GM21825 (cell line): ENCODE measurements around the gene KLHL30.

Experiments
- ATAC-seq: cut with Tn5 transposase; IDR thresholded peaks from one replicate; pipeline ENCODE4 v1.9.1; 2021; ENCODE audit warnings: mild to moderate bottlenecking, moderate library complexity; ENCODE audit not compliant: unreplicated experiment

KLHL30 gene

DNA sequence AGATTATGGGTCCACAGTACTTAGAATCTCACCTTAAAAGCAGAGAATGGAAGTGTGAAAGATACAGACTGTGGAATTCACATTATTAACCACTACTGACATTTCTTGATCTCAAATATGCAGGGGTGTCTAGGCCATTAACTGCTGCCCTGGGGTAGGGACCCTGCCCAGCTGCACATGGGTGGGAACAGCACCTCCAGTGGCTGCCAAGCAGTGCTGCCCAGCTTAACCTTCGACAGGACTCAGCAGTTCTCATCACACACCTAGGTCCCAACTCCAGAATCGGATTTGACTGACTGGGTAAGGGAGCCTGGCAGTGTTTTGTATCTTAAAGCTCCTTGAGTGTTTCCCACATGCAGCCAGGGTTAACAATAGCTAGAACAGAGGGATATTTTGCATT, 35.2 kb downstream of the KLHL30 start:
- ATAC-seq, result no peak

DNA sequence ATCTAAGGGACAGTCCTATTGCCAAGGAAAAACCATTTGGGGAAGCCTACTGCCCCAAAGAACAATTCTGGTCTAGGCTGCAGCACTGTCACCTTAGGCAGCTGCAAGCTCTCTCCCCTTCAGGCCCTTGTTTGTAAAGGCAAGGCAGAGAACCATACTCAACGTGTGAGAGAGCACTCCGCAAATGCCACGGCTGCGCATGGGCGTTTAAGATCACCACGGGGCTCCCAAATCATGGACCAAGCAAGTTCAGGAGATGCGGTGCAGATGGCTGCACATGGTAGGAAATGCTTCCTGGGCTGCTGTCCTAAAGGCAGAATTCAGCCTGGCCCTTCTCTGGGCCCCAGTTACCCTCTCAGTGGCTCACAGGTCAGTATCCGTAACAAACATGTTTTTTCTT, 35.8 kb downstream of the KLHL30 start:
- no peak for ATAC-seq

DNA sequence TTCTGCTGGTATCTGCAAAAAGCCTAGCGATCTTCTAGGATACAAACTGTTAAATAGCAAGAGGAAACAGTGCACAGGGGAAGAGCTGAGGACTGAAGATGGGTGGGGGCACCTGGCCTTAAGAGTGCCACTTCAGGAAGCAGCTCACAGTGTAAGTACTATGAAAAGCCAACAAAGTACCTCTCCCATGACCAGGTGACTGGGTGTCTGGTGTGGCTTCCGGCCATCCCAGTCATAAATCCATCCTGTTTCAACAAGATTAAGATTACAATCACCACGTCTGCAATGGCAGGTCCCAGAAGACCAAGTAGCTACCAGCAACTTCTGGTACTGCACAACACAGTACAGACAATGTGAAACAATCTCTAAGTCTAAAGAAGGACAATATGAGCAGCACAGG, 36.2 kb downstream of the KLHL30 start:
- ATAC-seq, result no peak

DNA sequence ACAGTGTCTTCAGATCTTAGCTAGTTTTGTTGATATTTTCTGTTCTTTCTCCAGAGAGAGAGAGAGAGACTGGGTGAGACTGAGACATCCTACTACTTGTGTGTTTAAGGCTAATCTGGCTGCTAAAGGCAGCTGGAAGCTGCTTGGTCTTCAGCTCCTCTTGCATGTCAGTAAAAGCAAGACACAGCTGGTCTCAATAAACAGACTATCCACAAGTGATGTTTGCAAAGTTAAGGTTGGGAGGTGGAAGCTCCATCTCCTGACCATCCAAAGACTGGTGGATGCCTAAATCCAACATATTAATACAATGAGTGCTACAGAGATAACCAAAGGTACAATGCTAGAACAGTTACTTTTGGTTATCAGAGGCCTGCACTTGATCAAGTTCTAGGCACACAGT, 38.1 kb downstream of the KLHL30 start:
- no peak for ATAC-seq

DNA sequence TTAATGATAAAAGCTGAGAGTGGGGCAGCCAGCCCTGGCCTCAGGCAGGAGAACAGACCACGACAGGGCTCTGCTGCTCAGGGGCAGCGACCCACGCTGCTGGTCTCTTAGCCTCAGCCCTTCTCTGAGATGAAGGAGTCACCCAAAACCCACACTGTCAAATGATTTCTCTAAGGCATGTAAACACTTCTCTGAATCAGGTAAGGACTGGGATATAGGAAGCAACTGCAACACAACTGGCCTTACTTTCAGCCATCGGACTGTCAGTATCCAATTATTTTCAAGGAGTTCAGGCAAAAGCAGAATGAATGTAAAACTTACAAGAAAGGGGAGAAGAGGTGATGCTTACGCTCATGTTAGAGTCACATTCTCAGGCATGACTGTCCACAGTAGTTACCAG, 42.1 kb downstream of the KLHL30 start:
- ATAC-seq, result no peak

DNA sequence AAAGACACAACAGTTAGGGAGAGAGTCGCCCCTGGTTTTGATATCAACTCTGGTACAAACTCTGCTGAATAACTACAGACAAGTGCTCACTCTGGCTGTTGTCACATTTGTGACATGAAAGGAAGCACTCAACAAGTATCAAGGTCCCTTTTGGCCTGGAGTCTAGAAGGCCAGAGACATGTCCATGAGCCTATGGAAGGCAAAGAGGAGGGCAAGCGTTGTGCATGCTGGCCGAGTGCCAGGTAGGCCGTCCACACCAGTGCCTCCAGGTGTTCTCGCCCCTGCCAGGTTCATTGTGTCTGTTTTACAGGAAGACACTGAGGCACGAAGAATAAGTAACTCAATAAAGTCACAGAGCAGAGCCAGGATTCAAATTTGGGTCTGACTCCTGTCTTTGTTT, 43.9 kb downstream of the KLHL30 start:
- ATAC-seq, result no peak

DNA sequence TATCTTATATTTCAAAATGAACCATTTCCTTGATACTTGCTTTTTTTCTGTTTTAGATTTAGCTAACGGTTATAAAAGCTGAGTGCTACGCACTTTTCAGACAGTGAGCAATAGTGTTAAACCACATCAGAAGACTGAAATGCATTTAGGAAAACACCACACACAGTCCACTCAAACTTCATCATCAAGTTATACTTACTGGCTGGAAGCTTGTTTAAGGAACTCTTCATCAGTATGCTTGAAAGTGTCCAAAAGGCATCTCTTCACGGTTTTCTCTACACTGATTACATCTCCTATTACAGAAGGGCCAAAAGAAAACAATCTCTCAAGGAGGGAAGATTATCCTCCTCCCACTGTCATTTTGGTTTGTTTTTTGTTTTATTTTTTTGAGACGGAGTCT, 45.4 kb downstream of the KLHL30 start:
- ATAC-seq, result no peak

DNA sequence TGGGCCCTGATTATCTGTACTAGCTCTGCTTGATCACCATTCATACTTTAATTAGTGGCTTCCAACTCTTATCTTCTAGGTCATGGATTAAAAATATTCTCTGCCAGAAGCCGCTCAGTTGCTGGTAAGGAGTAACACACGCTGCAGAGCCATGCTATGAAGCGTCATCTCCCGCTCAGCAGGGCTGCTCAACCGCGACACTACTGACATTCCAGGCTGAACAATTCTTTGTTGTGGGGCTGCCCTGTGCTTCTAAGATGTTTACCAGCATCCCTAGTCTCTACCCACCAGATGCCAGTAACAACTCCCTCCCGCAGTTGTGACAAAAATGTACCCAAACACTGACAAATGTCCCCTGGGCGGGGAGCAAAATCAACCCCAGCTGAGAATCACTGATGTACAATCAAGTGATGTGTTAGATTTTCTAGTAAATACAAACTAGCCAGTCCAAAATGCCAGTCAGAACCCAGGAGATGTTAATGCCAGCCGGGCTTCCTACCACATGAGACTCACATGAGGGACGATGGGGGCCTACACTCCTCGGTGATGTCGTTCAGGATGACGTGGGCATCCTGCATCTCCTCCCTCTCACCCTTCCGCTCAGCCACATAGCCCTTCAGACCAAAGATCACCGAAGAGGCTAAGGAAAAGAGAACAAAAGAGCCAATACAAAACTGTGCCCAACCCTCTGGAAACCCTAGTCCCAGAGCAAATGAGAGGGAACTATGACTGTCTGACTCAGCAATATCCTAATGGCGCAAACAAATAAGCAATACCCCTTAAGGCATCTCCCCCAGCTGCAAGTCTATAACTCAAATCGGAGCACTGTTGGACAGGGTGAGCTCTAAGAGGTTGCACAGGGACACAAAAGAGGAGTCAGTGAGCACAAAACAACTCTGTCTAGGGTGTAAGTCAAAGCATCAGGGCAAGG, 49.4 kb downstream of the KLHL30 start:
- ATAC-seq, result no peak

DNA sequence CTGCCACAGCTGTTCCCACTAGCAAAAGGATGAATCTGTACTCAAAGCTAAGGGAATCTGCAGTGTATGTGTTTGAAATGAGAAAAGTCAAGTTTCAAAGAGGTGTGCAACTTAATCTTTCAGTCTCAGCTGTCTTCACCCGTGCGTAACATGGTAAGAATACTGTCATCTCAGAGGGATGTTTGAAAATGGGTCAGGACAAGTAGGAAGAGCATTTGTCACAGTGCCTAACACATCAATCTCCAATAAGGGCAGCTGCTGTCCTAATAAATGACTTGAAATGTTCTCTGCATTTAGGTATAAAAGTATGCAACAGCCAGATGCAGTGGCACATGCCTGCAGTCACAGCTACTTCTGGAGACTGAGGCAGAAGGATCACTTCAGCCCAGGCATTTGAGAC, 52.0 kb downstream of the KLHL30 start:
- ATAC-seq, result no peak
